Erythroblast (primary cell): ENCODE measurements around the gene CACFD1.

ENCODE experiments used
- DNase-seq, 2 experiments: peaks; one replicate each; lab custom pipeline; 2025; lab: John Stamatoyannopoulos, UW
- GATA1 ChIP-seq: IDR thresholded peaks from 2 replicates; pipeline ENCODE4 v1.6.1; 2011; ENCODE audit warnings: low read depth, mild to moderate bottlenecking, control low read depth, low read length, moderate library complexity
- POLR2A ChIP-seq: IDR thresholded peaks from 2 replicates; pipeline ENCODE4 v1.6.1; 2011; ENCODE audit warnings: mild to moderate bottlenecking, low read length

CACFD1 gene

GRCh38 chr9:133465984-133466383 is 6.2 kb downstream of the CACFD1 start:
- no peak for DNase-seq
- TF ChIP-seq GATA1, result no peak
- no peak for TF ChIP-seq POLR2A

GRCh38 chr9:133467101-133467500 is 7.3 kb downstream of the CACFD1 start:
- no peak for DNase-seq
- no peak for TF ChIP-seq POLR2A

- TF ChIP-seq POLR2A (no peak), GATA1 (no peak)
Observed at GRCh38 chr9:133468374-133468773, 8.6 kb downstream of the CACFD1 start.

GRCh38 chr9:133468777-133469421 is 9.1 kb downstream of the CACFD1 start:
- TF ChIP-seq GATA1, result no peak
- no peak for TF ChIP-seq POLR2A
- DNase-seq, result no peak

More at GRCh38 chr9:133468374-133468773, 8.6 kb downstream of the CACFD1 start:
- no peak for DNase-seq

GRCh38 chr9:133470427-133470924 is 10.7 kb downstream of the CACFD1 start:
- TF ChIP-seq POLR2A (no peak), GATA1 (no peak)
- DNase-seq, result no peak

GRCh38 chr9:133470988-133471387 is 11.2 kb downstream of the CACFD1 start:
- TF ChIP-seq POLR2A (no peak), GATA1 (no peak)

GRCh38 chr9:133471551-133472276 is 11.9 kb downstream of the CACFD1 start:
- TF ChIP-seq POLR2A (no peak), GATA1 (no peak)
- no peak for DNase-seq

More at GRCh38 chr9:133470988-133471387, 11.2 kb downstream of the CACFD1 start:
- no peak for DNase-seq

GRCh38 chr9:133472277-133472645 is 12.5 kb downstream of the CACFD1 start:
- TF ChIP-seq POLR2A (no peak), GATA1 (no peak)
- DNase-seq, result no peak

GRCh38 chr9:133472753-133473378 is 13.1 kb downstream of the CACFD1 start:
- TF ChIP-seq POLR2A (no peak), GATA1 (no peak)
- DNase-seq, result no peak

GRCh38 chr9:133473743-133474142 is 14.0 kb downstream of the CACFD1 start:
- no peak for DNase-seq
- no peak for TF ChIP-seq GATA1
- no peak for TF ChIP-seq POLR2A

- no peak for TF ChIP-seq GATA1
- no peak for TF ChIP-seq POLR2A
- no peak for DNase-seq
Observed at GRCh38 chr9:133474215-133474614, 14.4 kb downstream of the CACFD1 start.

GRCh38 chr9:133474853-133475252 is 15.1 kb downstream of the CACFD1 start:
- no peak for DNase-seq
- TF ChIP-seq GATA1, result no peak
- no peak for TF ChIP-seq POLR2A

GRCh38 chr9:133475292-133476012 is 15.7 kb downstream of the CACFD1 start:
- no peak for TF ChIP-seq GATA1
- no peak for TF ChIP-seq POLR2A
- DNase-seq, result no peak
